ENCODE data around the gene FAM124B.

FAM124B gene

DNA sequence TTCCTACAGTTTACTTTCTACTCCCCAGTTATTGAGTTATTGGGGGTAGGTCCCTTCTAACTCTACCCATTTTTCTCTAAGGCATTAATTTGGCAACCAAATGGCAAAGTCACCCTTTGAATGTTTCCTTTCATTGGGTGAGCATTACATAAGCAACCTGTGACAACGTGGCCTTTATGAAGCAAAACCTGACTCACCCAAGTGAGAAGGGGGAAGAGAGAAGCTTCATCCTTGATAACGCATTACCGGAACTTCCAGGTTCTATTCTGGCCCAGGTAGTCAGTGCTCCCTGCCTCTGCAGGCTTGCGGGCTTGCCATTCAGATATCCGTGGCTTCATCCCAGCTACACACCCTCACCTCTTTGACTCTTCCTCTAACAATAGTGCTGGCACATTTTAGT lies 39.1 kb upstream of the FAM124B start:
- no peak for DNase-seq (ENCODE audit: low spot score)

DNA sequence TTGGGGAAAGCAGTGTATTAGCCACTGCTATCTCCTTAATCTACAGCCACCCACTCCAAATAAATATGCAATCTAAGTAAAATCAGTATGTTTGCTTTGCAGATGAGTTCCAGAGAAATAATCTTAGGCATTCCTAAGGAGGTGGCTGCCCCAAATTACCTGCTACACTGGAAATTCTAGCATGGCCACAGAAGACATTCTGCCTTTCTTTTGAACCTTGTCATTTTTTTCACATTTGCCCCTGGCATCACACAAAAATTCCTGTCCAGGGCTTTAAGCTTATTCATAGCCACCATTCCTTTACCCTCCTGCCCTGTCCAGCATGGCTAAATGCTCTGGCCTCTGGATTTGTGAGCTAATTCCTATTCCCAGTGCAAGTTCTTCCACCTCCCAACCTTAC lies 36.8 kb upstream of the FAM124B start:
- TF ChIP-seq, protein P1, sequence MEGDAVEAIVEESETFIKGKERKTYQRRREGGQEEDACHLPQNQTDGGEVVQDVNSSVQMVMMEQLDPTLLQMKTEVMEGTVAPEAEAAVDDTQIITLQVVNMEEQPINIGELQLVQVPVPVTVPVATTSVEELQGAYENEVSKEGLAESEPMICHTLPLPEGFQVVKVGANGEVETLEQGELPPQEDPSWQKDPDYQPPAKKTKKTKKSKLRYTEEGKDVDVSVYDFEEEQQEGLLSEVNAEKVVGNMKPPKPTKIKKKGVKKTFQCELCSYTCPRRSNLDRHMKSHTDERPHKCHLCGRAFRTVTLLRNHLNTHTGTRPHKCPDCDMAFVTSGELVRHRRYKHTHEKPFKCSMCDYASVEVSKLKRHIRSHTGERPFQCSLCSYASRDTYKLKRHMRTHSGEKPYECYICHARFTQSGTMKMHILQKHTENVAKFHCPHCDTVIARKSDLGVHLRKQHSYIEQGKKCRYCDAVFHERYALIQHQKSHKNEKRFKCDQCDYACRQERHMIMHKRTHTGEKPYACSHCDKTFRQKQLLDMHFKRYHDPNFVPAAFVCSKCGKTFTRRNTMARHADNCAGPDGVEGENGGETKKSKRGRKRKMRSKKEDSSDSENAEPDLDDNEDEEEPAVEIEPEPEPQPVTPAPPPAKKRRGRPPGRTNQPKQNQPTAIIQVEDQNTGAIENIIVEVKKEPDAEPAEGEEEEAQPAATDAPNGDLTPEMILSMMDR (IDR thresholded peaks at IDR 0.05; ENCODE audit: extremely low read depth, missing control alignments): no peak

More for the DNA sequence above, 39.1 kb upstream of the FAM124B start:
- TF ChIP-seq, protein P1 (IDR thresholded peaks at IDR 0.05; ENCODE audit: extremely low read depth, missing control alignments): no peak

DNA sequence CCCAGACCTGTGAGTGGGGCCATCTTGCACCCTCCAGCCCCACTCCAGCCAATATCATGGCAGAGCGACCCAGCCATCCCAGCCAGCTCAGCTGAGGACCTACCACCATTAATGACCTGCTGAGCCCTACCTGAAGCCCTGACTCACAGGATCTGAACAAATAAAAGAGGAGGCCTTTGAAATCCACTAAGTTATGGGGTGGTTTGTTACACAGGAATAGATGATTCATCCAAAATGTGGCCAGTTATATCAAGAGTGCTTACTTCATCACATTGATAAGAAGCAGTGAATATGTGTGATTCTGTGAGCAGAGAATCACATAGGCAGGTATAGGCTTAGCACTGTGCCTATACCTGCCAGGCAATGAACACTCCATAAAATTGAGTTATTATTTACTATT lies 34.7 kb upstream of the FAM124B start:
- DNase-seq (ENCODE audit: low spot score): no peak
- TF ChIP-seq, protein P1 (IDR thresholded peaks at IDR 0.05; ENCODE audit: extremely low read depth, missing control alignments): no peak

More for the DNA sequence above, 36.8 kb upstream of the FAM124B start:
- no peak for DNase-seq (ENCODE audit: low spot score)

DNA sequence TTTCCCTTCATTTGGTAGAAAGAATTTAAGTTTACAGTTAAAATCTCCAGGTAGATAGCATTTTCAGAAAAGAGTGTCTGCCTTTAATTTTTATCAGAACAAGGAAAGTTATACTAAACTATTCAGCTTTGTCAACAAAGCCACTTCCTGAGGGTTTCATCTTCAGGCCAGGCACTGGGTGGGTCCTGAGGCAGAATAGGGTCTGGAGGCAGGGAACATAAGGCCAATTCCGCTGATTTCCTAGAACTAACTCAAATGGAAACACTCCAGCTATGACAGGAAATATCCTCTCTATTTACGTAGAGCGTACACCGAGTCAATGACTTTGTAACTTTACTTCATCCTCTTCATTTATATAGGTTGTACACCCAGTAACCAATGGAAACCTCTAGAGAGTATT lies 32.7 kb upstream of the FAM124B start:
- no peak for DNase-seq (ENCODE audit: low spot score)
- TF ChIP-seq, protein P1 (IDR thresholded peaks at IDR 0.05; ENCODE audit: extremely low read depth, missing control alignments): no peak

DNA sequence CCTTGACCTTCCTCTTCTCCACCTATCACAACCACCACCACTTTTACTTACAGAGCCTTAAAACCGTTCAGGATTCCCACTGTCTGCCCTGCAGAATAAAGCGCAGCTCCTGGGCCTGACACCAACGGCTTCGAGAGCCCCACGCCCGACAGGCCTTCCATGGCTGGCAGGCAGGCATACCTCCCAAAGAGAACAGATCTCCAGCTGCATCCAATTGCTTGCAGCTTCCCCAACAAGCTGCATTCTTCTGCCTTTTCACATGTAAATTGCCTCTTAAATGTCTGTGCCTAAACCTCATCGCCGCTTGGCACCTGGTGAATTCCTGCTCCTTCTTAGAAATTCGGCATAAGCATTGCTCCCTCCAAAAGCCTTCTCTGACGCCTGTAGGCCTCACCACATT lies 31.5 kb upstream of the FAM124B start:
- DNase-seq (ENCODE audit: low spot score): no peak
- TF ChIP-seq, protein P1 (IDR thresholded peaks at IDR 0.05; ENCODE audit: extremely low read depth, missing control alignments): no peak

DNA sequence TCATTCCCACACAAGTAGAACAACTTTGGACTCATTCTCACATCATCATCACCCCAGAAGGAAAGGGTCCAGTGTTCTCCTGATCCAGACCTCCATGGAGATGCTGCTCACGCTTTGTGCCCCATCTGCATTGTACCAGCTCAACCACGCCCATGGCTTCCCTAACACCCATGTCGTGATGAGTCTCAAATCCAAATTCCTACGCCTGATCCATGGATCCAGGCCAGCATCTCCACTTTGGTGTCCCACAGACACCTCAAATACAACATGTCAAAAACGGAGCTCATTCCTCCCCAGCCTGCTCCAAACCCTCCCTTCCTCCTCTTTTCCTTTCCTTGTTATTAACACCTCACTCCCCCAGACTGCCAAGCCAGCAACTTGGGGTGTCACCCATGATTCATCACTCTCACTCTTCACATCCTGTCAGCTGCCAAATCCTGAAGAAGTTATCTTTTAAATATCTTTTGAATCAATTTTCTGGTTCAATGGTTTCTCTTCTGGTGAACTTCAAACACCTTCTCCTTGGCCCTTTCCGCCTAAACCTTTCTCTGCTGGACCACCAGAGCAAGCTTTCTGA lies 30.2 kb upstream of the FAM124B start:
- DNase-seq (ENCODE audit: low spot score): no peak
- TF ChIP-seq, protein P1 (IDR thresholded peaks at IDR 0.05; ENCODE audit: extremely low read depth, missing control alignments): no peak

DNA sequence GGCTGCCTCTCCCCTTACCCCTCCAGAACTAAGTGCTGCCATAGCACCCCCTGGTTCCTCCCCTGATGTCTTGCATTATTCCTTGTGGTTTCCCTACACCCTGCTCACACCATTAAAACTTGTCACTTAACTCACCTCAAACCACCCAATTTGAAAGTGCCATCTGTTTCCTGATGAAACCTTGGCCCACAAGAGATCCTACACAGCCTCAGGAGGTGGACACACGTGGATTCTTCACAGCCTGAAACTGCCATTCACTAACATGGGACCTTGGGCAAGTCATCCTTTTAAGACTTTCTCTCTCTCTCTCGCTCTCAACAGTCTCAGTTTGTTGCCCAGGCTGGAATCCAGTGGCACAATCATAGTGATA lies 27.5 kb upstream of the FAM124B start:
- DNase-seq (ENCODE audit: low spot score): no peak
- TF ChIP-seq, protein P1 (IDR thresholded peaks at IDR 0.05; ENCODE audit: extremely low read depth, missing control alignments): no peak

All from GM20000 (cell line).